ENCODE measurements around the gene SUMO4. TPM values are rescaled to one million over a fixed set of nuclear protein-coding genes. Genes with fewer than 3 reads are reported as not detected.
"Not testable (repeated sequence)": the region's sequence is repeated elsewhere in the genome, so short reads cannot be mapped to it uniquely, and the experiment has no call there.

SUMO4 gene
- total RNA-seq, 1 experiment from 2014 or later: 2.4 TPM

GRCh38 chr6:149443411-149444181 is 43.5 kb downstream of the SUMO4 start:
- Mint-ChIP-seq H3K27ac (ENCODE audit: unreplicated experiment) (no peak overlapping the region), H3K4me3 (ENCODE audit: unreplicated experiment) (no peak overlapping the region), H3K4me1 (ENCODE audit: low read depth, unreplicated experiment) (peaks cover 7% of the 10 kb centered on the region), H3K9me3 (ENCODE audit: unreplicated experiment) (no peaks in the 10 kb centered on the region), H3K36me3 (ENCODE audit: insufficient read depth, unreplicated experiment) (no peaks in the 10 kb centered on the region), H3K27me3 (ENCODE audit: insufficient read depth, unreplicated experiment) (no peaks in the 10 kb centered on the region)
- DNase-seq: no peak
- H3K36me3 ChIP-seq (ENCODE audit: control insufficient read depth, insufficient read depth, low read length): no peaks in the 10 kb centered on the region
- CTCF ChIA-PET: no interaction called here
- peaks cover 8% of the 10 kb centered on the region; the same call in 1 of the 2 replicates for H3K4me1 ChIP-seq
- H3K4me3 ChIP-seq (ENCODE audit: low read depth, low read length): no peak overlapping the region
- POLR2A ChIA-PET: no interaction called here
- no peaks in the 10 kb centered on the region for H3K9me3 ChIP-seq
- no peaks in the 10 kb centered on the region for H3K27me3 ChIP-seq (replicated peaks; ENCODE audit: control insufficient read depth, insufficient read depth, low read length)
- BruUV-seq (replicated peaks): no TSS peak
- TF ChIP-seq, protein P1, sequence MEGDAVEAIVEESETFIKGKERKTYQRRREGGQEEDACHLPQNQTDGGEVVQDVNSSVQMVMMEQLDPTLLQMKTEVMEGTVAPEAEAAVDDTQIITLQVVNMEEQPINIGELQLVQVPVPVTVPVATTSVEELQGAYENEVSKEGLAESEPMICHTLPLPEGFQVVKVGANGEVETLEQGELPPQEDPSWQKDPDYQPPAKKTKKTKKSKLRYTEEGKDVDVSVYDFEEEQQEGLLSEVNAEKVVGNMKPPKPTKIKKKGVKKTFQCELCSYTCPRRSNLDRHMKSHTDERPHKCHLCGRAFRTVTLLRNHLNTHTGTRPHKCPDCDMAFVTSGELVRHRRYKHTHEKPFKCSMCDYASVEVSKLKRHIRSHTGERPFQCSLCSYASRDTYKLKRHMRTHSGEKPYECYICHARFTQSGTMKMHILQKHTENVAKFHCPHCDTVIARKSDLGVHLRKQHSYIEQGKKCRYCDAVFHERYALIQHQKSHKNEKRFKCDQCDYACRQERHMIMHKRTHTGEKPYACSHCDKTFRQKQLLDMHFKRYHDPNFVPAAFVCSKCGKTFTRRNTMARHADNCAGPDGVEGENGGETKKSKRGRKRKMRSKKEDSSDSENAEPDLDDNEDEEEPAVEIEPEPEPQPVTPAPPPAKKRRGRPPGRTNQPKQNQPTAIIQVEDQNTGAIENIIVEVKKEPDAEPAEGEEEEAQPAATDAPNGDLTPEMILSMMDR (IDR thresholded peaks at IDR 0.05; ENCODE audit: insufficient read depth in 1 of 2, low read depth in 1 of 2, low read length in 1 of 2, severe bottlenecking in 1 of 2, unreplicated experiment in 1 of 2): no peak
- intact Hi-C loops (cut with micrococcal nuclease; ENCODE audit: unreplicated experiment): no loop called here

- BruUV-seq (replicated peaks); POLR2A ChIA-PET; CTCF ChIA-PET: not testable (repeated sequence)
These were observed 44.5 kb downstream of the SUMO4 start for GRCh38 chr6:149444360-149445094.

DNA sequence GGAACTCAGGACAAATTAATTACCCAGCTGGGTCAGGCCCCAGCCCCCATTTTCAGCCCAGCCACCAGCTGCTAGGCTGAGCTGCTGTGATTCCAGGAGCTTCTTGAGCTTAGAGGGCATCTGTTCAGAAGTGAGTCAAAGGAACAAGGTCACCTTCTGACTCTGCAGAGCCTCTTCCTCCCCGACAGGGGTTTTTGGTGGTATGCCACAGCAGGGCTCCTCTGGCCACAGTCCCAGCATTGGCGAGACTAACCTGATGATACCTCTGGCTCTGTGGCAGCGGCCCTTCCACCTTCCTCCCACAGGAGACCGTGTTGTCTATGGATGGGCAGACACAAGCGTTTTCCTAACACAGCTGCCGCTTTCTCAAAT is 45.0 kb downstream of the SUMO4 start:
- peaks cover 8% of the 10 kb centered on the region; the same call in 1 of the 2 replicates for H3K4me1 ChIP-seq
- Mint-ChIP-seq H3K4me3 (ENCODE audit: unreplicated experiment) (no peak overlapping the region), H3K27ac (ENCODE audit: unreplicated experiment) (no peak overlapping the region), H3K4me1 (ENCODE audit: low read depth, unreplicated experiment) (peaks cover 7% of the 10 kb centered on the region), H3K36me3 (ENCODE audit: insufficient read depth, unreplicated experiment) (no peaks in the 10 kb centered on the region), H3K27me3 (ENCODE audit: insufficient read depth, unreplicated experiment) (no peaks in the 10 kb centered on the region), H3K9me3 (ENCODE audit: unreplicated experiment) (no peaks in the 10 kb centered on the region)
- no peak for DNase-seq
- TF ChIP-seq, protein P1 (IDR thresholded peaks at IDR 0.05; ENCODE audit: insufficient read depth in 1 of 2, low read depth in 1 of 2, low read length in 1 of 2, severe bottlenecking in 1 of 2, unreplicated experiment in 1 of 2): no peak
- BruUV-seq (replicated peaks): no TSS peak
- intact Hi-C loops (cut with micrococcal nuclease; ENCODE audit: unreplicated experiment): no loop called here
- H3K36me3 ChIP-seq (ENCODE audit: control insufficient read depth, insufficient read depth, low read length): no peaks in the 10 kb centered on the region
- ChIA-PET POLR2A (no interaction called here), CTCF (no interaction called here)
- H3K27me3 ChIP-seq (replicated peaks; ENCODE audit: control insufficient read depth, insufficient read depth, low read length): no peaks in the 10 kb centered on the region
- H3K4me3 ChIP-seq (ENCODE audit: low read depth, low read length): no peak overlapping the region
- H3K9me3 ChIP-seq: no peaks in the 10 kb centered on the region

More at GRCh38 chr6:149444360-149445094, 44.5 kb downstream of the SUMO4 start:
- intact Hi-C loops (cut with micrococcal nuclease; ENCODE audit: unreplicated experiment); H3K36me3 Mint-ChIP-seq (ENCODE audit: insufficient read depth, unreplicated experiment); H3K9me3 Mint-ChIP-seq (ENCODE audit: unreplicated experiment); H3K27me3 ChIP-seq (replicated peaks; ENCODE audit: control insufficient read depth, insufficient read depth, low read length); H3K4me3 ChIP-seq (ENCODE audit: low read depth, low read length); H3K27ac Mint-ChIP-seq (ENCODE audit: unreplicated experiment); DNase-seq; H3K9me3 ChIP-seq; H3K4me1 ChIP-seq; H3K4me1 Mint-ChIP-seq (ENCODE audit: low read depth, unreplicated experiment); H3K27me3 Mint-ChIP-seq (ENCODE audit: insufficient read depth, unreplicated experiment); H3K4me3 Mint-ChIP-seq (ENCODE audit: unreplicated experiment); H3K36me3 ChIP-seq (ENCODE audit: control insufficient read depth, insufficient read depth, low read length): not testable (repeated sequence)

All from Caco-2 (cell line).